ENCODE data around the gene NLN. TPM values are rescaled to one million over a fixed set of nuclear protein-coding genes. Genes with fewer than 3 reads are reported as not detected.

Gene NLN
- total and polyA plus RNA-seq, 11 donors, result 1.6 to 28.2 (median 11.6) TPM

DNA sequence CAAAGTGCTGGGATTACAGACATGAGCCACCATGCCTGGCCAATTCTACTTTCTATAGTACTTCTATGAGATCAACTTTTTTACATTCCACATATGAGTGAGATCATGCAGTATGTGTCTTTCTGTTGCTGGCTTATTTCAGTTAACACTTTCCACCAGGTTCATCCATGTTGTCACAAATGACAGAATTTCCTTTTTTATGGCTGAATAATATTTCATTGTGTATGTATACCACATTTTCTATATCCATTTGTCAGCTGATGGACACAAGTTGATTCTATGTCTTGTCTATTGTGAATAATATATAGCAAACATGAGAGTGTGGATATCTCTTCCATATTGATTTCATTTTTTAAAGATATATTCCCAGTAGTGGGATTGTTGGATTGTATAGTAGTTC lies 17.2 kb downstream of the NLN start:
- no peak overlapping the region for H3K27ac ChIP-seq
- ATAC-seq (no peak), DNase-seq (no peak)
- H3K4me3 ChIP-seq, result no peak overlapping the region
- H3K9me3 ChIP-seq, result no peaks in the 10 kb centered on the region
- no peak for TF ChIP-seq POLR2A (IDR thresholded peaks at IDR 0.05)
- TF ChIP-seq, protein P1, sequence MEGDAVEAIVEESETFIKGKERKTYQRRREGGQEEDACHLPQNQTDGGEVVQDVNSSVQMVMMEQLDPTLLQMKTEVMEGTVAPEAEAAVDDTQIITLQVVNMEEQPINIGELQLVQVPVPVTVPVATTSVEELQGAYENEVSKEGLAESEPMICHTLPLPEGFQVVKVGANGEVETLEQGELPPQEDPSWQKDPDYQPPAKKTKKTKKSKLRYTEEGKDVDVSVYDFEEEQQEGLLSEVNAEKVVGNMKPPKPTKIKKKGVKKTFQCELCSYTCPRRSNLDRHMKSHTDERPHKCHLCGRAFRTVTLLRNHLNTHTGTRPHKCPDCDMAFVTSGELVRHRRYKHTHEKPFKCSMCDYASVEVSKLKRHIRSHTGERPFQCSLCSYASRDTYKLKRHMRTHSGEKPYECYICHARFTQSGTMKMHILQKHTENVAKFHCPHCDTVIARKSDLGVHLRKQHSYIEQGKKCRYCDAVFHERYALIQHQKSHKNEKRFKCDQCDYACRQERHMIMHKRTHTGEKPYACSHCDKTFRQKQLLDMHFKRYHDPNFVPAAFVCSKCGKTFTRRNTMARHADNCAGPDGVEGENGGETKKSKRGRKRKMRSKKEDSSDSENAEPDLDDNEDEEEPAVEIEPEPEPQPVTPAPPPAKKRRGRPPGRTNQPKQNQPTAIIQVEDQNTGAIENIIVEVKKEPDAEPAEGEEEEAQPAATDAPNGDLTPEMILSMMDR (IDR thresholded peaks at IDR 0.05), result no peak
- intact Hi-C loops (cut with DNase I), result no loop called here
- no peaks in the 10 kb centered on the region for H3K27me3 ChIP-seq
- H3K4me1 ChIP-seq, result peaks cover 0 to 19% (median 0%) of the 10 kb centered on the region in 12 donors
- no peaks in the 10 kb centered on the region for H3K36me3 ChIP-seq

DNA sequence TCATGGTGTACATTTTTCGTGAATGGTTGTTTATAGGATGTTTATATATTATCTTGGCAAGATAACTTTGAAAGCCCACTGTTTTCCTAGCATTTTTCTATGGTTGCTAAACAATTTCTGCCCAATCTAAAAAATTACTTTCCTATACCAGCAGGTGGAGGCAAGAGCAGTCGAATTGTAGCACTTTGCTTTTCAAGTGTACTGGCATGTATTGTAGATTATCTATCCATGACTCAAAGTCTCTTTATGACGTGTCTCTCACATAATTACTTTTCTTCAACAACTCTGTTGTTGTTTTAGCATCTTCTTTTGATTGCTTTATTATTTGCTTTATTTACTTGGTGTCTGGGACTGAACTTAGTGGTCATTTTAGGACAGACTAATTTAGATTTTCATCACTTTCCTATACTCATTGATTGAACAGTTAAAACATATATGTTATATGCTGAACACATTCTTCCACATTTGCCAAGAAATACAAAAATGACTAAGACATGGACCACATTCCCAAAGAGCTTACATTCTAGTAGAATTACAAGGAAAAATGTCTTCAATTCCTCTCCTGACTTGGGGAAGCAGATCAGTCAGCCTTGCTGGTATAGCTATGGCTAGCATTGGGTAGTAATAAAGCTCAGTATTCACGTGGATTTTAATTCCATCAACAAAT lies 20.7 kb downstream of the NLN start:
- Histone ChIP-seq H3K4me3 (no peak overlapping the region), H3K27me3 (no peaks in the 10 kb centered on the region), H3K9me3 (no peaks in the 10 kb centered on the region), H3K27ac (no peak overlapping the region), H3K36me3 (no peaks in the 10 kb centered on the region), H3K4me1 (peaks cover 0 to 5% (median 0%) of the 10 kb centered on the region in 12 donors)
- no peak for TF ChIP-seq POLR2A (IDR thresholded peaks at IDR 0.05)
- TF ChIP-seq, protein P1 (IDR thresholded peaks at IDR 0.05), result peak; percentile 30 to 61 (median 52)
- WGBS, 4 donors, result 39 to 42% (median 41%) methylated on average over 4 of the region's 4 CpGs
- DNase-seq, result no peak
- ATAC-seq, result peak in 1 of 4 donors; percentile 73
- intact Hi-C loops (cut with DNase I), result loop anchor here in 2 of 10 donors (5.0 to 10.0 kb wide), 2 partner anchors 182 to 400 kb away; partner anchors contain the start of genes ERBIN (in 1 of the 2) and SREK1 (in 1 of the 2)

DNA sequence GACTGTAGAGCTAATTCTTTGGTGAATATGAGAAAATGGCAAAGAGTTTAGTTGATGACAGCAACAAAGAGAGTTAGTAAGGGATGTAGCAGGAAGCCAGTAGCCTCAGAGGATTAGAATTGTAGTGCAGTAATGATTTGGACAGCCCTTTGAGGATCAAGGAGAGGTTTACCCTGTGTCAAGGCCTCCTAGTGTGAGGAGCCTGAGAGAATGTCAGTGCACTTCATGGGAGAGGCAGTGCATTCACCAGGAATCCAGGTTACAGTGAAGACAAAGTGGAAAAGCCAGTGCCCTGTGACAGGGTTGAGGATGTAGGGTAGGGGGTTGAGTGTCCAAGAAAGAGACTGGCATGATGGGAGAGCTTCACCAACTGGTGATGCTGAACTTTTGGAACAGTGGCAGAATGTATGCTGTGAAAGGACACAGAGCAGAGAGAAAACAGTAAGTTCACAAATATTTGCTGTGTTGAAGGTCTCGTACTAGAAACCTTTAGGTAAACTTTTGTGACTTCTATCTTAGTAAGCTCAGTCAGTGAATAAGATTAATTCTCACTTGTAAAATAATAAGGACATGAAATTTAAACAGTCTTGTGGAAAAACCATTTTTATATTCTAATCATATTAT lies 27.3 kb downstream of the NLN start:
- no peak for ATAC-seq
- intact Hi-C loops (cut with DNase I), result loop anchor here in 1 of 10 donors (10.0 kb wide), 1 partner anchor 175 kb away; the partner anchor contains the start of gene ERBIN
- H3K4me1 ChIP-seq, result peaks cover 0 to 6% (median 0%) of the 10 kb centered on the region in 12 donors

DNA sequence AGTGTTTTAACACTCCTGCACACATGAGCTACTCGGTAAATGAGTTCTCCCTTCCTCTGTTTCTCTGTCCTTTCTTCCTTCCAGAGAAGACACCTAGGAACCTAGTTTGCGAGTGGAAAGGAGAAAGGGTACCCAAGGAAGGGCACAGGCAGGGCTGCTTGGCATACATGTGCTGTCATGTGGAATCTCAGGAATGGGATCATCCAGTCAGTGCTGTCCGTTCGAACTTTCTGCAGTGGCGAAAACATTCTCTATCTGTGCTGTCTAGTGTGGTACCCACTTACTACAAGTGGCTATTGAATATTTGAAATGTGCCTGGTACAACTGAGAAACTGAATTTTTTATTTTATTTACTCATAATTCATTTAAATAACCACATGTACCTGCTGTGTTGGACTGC lies 28.0 kb downstream of the NLN start:
- Histone ChIP-seq H3K36me3 (no peaks in the 10 kb centered on the region), H3K4me1 (peaks cover 0 to 6% (median 0%) of the 10 kb centered on the region in 12 donors), H3K4me3 (no peak overlapping the region), H3K9me3 (no peaks in the 10 kb centered on the region), H3K27ac (no peak overlapping the region), H3K27me3 (no peaks in the 10 kb centered on the region)
- TF ChIP-seq, protein P1 (IDR thresholded peaks at IDR 0.05), result no peak
- TF ChIP-seq POLR2A (IDR thresholded peaks at IDR 0.05), result no peak
- DNase-seq, result no peak
- intact Hi-C loops (cut with DNase I), result loop anchor here in 1 of 10 donors (10.0 kb wide), 1 partner anchor 175 kb away; the partner anchor contains the start of gene ERBIN
- peak in 1 of 4 donors; percentile 11 for ATAC-seq
- 58 to 73% (median 65%) methylated on average over 5 of the region's 5 CpGs for WGBS, 4 donors

More for the DNA sequence above, 27.3 kb downstream of the NLN start:
- H3K27ac ChIP-seq, result no peak overlapping the region
- H3K27me3 ChIP-seq, result no peaks in the 10 kb centered on the region
- no peak overlapping the region for H3K4me3 ChIP-seq
- no peak for DNase-seq
- no peaks in the 10 kb centered on the region for H3K36me3 ChIP-seq
- H3K9me3 ChIP-seq, result no peaks in the 10 kb centered on the region
- 89 to 100% (median 94%) methylated on average over 1 of the region's 1 CpG for WGBS, 4 donors
- TF ChIP-seq POLR2A (IDR thresholded peaks at IDR 0.05), result no peak
- TF ChIP-seq, protein P1 (IDR thresholded peaks at IDR 0.05), result no peak
